Stimulated activated CD4-positive, alpha-beta T cell treated with anti-CD3 and anti-CD28 coated beads, Interleukin-2, amount 100 ng/mL, for 4 hours (primary cell): Measurements from ENCODE around the gene STARD13.

ENCODE experiments used
- DNase-seq: peaks from one replicate; pipeline ENCODE4 v3.0.0-alpha.2; 2020; ENCODE audit warnings: low read depth

Gene STARD13

DNA sequence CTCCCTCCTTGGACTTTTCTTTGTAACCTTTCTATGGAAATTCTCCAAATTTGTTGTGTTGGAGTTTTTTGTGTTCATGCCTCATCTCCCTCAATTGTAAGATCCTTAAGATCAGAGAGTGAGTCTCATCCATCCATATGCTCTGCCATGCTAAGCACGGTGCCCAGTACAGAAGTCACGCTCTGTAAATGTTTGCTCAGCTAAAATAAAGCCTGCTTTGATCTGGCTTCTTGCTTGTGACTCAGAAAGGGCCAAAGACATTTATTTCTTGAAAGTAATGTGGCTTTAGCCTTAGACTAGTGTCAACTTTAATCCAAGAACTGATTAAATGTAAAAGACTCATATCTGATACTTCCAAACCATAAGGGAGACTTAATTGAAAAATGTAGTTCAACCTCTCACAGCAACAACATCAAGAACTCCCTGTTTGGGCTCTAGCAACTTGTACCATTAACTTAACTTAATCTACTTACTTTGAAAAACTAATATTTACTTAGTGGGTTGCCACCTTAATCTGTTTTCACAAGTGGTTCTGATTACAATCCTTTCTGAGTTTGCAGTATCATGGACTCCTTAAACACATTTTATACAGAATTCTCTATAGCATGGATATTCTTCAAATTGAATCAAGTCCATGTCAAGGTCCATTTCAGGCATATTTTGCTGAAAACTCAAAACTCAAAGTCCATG is 169.1 kb downstream of the STARD13 start:
- DNase-seq, result no peak

GRCh38 chr13:33115274-33115673 is 170.3 kb downstream of the STARD13 start:
- no peak for DNase-seq

GRCh38 chr13:33114146-33114545 is 171.4 kb downstream of the STARD13 start:
- DNase-seq, result no peak

GRCh38 chr13:33112766-33113165 is 172.8 kb downstream of the STARD13 start:
- DNase-seq, result no peak

GRCh38 chr13:33111414-33112110 is 174.0 kb downstream of the STARD13 start:
- DNase-seq, result no peak

- DNase-seq, result no peak
Observed at GRCh38 chr13:33110713-33111413, 174.7 kb downstream of the STARD13 start.

DNA sequence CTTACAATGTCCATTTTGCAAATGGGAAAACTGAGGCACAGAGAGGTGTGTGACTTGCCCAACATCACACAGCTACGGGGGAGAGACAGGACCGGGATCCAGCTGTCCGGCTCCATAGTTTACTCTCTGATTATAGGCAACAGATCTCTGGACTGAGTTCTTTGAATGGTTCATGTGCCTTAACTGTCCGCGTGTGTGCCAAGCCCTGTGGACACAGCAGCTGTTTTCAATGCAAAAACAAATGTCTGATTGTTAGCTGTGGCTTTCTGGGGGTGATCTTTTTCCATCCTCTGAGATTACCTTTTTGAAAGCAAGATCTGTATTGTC is 175.2 kb downstream of the STARD13 start:
- DNase-seq, result no peak

GRCh38 chr13:33109801-33110200 is 175.8 kb downstream of the STARD13 start:
- no peak for DNase-seq

DNA sequence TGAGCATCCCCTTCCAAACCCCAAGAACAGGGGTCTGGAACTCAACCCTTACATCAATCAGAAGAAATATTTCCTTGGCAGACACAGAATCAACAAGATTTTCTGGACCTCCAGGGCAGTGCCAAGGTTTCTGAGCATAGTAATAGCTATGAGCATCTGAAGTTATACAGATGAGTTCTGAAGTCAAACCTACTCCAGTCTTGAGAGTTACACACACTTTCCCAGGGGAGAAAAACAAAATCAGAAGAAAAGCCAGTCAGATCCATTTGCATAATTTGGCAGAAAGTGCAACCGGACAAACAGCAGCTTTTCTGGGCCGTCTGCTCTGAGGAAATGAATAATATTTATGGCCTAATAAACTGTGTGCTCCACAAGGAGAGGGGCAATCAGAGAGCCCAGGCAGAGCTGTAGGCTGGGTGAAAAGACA is 176.3 kb downstream of the STARD13 start:
- no peak for DNase-seq

DNA sequence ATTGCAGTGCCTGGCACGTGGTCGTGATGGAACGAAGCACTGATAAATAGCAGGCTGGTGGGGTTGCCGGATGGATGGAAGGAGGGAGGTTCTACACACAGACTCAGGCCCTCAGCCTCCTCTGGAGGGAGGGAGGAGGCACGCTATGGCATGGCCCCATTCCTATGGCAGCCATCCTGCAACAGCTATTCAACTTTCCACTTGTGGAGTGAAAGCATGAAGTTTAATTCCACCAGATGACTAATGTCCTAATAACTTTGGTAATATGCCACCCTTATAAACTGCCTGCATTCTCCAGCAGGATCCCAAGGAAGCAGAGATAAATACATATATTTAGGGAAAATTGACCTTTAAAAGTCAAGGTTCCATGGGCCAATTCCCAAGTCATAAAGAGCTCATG is 176.9 kb downstream of the STARD13 start:
- DNase-seq, result no peak

DNA sequence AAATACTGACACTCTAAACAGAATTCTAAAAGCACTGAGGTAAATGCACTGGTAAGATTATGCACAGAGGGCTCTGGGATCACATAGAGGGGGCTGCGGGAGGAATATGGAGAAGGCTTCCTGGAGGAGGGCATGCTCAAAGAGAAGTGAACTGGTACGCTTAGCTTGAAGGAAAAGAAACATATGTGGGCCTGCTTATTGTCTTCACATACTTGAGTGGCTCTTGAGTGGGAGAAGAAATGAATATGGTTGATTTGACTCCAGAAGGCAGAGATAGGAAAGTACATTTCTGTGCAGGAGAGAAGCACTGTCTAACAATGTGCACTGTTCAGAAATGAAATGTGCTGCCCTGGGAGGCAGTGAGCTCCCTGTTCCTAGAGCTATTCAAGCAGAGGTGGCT is 178.2 kb downstream of the STARD13 start:
- no peak for DNase-seq

DNA sequence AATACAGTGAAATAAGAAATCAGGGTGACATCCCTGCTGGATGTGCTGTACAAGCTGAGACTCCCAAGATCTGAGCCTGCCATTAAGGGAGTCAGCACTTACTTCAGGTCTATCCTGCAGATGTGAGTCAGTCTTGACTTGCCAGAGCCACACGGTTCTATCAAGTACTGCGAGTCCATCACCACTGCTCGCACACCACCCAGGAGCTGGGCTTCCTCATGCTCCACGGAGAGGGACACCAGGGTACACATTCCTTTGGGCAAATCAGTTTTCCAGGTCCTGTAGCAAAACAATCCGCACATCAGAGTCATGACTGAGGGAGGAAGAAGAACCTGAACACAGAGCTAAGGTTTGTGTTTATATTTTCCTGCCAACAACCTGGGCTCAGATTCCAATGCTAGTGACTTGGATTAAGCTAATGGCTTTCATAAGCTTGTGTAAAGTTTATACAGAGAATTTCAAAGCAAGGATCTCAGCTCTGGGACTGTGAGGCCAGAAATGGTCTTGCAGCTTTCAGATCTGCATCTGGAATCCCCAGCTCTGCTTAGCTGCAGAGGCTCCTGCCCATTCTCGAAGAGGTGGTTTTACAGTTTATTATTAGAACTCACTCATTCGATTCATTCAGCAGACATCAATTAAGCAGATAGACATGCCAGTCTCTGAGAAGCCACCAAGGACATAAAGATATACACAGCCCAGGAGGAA is 178.7 kb downstream of the STARD13 start:
- DNase-seq, result no peak

GRCh38 chr13:33105387-33106005 is 180.1 kb downstream of the STARD13 start:
- no peak for DNase-seq

DNA sequence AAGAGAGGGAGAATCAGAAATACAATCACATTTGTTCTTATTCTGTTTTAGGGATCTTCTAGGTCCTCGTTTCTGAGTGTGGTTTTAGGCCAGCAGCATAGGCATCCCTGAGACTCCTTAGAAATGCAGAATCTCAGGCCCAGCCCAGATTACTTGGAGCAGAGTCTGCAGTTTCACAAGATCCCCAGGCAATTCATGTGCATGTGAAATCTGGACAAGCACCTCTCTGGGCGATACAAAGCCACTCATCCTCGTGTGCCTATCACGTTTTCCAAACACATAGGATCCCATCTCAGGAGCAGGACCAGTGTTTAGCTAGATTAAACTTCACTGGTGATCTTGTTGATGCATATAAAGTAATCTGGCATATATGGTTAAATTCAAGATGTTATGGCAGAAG is 182.1 kb downstream of the STARD13 start:
- no peak for DNase-seq

GRCh38 chr13:33101835-33102234 is 183.7 kb downstream of the STARD13 start:
- DNase-seq, result no peak

DNA sequence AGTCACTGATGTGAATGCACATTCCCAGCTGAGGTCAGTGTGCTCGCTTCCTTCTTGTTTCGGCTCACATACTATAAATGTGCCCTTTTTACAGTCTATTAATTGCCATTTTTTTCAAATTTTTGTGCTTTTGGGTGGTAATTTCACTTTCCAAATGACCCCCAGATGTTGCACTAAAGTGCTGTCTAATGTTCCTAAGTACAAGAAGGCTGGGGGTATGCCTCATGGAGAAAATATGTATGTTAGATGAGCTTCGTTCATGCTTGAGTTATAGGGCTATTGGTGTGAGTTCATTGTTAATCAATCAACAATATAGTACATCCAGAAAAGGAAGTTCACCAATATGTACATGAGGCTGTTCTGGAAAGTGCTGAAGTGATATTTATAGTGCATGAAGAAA is 184.7 kb downstream of the STARD13 start:
- no peak for DNase-seq

GRCh38 chr13:33099860-33100259 is 185.7 kb downstream of the STARD13 start:
- no peak for DNase-seq

DNA sequence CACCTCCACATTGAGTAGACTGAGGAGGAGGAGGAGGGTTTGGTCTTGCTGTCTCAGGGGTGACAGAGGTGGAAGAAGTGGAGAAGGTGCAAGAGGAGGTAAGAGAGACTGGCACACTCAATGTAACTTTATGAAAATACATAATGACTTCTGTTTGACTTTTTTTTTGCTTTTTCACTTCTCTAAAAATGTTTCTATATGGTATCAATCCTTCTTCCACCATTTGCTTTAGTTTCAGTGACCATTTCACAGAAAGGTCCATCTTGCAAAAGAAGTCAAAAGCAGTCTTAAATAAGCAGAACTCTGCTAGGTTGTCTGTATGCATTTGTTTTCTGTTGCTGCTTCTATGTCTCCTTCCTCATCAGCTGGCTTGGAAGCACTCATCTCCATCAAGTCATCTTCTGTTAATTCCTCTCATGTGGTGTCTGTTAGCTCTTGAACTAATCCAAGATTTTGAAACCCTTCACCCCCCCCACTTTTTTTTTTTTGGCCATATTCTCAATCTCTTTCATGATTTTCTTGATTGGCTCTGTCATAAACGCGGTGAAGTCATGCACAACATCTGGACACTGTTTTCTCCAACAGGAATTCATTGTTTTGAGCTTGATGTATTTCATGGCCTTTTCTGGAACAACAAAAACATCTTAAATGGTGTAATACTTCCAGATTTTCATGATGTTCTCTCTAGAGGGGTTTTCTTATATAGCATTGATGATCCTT is 188.5 kb downstream of the STARD13 start:
- no peak for DNase-seq

DNA sequence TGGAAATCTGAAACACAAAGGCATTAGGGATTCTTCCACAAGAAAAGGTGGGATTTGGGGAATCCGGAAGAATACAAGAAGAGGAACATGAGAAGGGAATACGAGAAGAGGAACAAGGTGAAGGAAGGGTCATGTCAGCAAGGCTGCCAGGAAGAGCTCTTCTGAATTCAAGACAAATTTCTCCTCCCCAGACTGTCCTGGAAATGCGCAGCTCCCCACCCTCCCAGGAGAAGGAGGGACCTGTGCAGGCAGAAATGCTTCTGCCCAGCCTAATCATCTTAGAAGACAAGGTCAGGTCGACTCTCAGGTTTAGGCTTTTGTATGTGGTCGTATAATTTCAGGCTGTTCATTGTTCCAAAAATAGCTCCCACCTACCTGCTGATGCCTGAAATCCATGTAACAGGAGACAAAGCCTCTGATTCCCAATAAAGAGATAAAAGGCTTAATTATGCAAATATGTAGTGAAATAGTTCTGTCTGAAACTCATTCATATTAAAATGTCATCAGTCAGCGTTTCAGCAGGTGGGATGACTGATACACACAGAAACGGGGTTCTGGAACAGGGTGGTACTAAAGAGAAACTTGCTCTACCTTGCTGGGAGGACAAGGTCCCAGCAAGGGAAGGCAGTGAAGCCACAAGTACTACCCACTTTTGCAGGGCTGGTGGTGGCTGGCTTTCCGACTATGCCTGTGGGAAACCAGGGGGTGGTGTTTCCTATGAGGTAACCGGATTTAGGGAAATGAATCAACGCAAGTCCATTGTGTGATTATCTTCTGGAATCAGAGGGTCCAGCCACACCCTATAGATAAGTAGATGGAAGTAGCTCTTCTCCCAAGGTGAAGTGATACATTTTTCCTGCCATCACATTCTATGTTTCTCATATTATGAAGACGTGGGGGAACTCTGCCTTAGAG is 193.2 kb downstream of the STARD13 start:
- no peak for DNase-seq

DNA sequence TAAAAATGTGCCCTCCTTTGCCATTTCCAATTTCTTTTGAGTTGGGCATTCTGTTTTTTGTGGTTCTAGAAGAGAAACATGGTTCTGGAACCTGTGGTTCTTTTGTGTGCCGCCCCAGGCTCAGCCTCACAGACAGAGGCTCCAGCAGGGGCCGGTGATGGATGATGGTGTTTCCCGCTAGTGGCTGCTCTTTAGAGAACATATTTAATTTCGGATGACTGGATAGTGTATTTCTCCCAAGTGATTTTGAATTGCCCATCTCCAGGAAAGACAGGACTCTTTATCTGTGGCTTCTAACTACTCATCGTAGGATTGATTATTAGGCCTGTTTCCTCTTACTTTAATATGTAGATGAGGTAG is 194.2 kb downstream of the STARD13 start:
- no peak for DNase-seq
